ENCODE data around the gene SKAP2.

SKAP2 gene

DNA sequence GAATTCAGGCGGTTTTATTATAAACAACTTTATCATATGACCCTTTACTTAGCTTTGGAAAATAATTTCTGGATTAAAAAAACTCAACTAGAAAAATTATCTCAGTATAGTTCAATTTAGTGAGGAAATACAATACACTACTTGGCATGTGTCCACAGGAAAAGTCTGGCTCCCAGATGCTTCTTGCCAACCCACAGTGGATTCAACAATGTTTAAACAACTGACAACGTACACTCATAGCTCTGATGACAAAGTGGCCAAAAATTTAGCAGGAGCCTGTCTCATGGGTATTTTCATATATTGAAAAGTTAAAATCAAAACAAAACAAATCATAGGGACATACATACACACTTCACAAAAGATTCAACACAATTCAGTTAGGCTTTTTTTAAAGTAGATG is 158.8 kb downstream of the SKAP2 start:
- intact Hi-C loops (cut with DNase I): no loop called here
- no peak for DNase-seq

- DNase-seq: no peak
- intact Hi-C loops (cut with DNase I): no loop called here
Measured at GRCh38 chr7:26704786-26705185, 159.6 kb downstream of the SKAP2 start.

- intact Hi-C loops (cut with DNase I): no loop called here
- DNase-seq: no peak
Measured at GRCh38 chr7:26704036-26704435, 160.4 kb downstream of the SKAP2 start.

GRCh38 chr7:26700893-26701292 is 163.5 kb downstream of the SKAP2 start:
- intact Hi-C loops (cut with DNase I): no loop called here
- no peak for DNase-seq

DNA sequence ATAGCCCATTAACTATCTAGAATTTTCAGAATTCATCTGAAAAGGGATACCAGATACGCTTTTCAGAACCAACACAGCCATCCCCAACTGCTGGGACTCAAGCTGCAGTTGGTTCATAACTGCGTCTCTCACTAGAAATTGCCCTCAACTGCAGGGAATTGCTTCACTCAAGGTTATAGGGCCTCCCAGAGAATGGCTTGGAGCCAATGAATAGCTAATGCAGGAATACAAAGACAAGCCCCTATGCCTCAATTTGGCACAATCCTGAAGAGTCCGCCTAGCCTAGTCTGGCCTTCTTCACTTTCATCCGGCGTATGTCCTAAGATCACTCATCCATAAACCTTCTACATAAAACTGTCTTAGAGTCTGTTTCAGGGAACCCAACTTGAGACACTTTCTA is 164.0 kb downstream of the SKAP2 start:
- no peak for DNase-seq
- intact Hi-C loops (cut with DNase I): no loop called here

DNA sequence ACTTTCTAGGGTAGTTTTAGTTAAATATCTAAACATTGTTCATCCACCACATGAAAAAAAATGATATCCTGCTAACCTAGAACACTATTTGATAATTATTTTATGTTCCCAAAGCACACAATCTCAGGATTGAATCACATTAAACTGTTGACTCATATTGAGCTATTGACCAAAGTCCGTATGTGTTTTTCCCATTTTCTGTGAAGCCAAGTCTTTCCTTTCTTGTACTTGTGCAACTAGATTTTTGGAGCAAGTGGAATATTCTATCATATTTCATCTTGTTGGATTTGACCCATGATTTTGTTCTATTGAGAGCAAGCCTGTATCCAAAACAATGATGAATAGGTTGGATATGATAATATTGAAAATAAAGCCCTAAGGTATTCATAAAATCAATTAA is 164.6 kb downstream of the SKAP2 start:
- intact Hi-C loops (cut with DNase I): no loop called here
- DNase-seq: no peak

GRCh38 chr7:26698806-26699205 is 165.6 kb downstream of the SKAP2 start:
- intact Hi-C loops (cut with DNase I): no loop called here
- no peak for DNase-seq

DNA sequence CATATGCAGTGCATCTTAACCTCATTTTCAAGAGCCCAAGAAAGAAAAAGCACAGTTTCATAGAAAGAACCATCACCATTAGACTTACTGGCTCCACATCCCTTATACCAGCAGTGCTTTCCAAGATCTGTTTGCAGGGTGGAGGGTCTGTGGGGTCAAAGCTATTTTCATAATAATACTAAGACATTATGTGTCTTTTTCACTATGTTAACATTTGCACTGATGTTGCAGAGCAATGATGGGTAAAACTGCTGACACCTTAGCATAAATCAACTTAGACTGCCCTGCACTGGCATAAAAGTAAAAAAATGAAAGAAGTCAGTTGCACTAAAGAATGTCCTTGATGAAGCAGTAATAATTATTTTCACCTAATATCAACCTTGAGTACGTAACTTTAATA is 166.2 kb downstream of the SKAP2 start:
- DNase-seq: no peak
- intact Hi-C loops (cut with DNase I): no loop called here

DNA sequence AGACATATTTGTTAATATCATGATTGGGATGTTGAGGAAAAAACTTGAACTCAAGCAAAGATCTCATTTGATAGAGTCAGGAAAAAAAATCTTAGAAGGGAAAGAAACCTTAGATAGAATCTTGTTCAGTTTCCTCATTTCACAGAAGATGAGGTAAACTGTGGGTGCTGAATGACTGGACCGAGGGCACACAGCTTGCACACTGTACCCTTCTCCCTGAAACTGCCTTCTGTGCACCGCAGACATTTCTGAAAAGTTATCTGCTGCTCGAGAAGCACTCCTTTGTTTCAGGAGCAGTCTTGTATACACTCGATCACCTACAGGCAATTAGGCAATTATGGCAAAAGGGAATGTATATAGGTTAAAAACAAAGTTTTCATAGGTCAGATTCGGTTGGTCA is 167.4 kb downstream of the SKAP2 start:
- intact Hi-C loops (cut with DNase I): no loop called here
- DNase-seq: no peak

DNA sequence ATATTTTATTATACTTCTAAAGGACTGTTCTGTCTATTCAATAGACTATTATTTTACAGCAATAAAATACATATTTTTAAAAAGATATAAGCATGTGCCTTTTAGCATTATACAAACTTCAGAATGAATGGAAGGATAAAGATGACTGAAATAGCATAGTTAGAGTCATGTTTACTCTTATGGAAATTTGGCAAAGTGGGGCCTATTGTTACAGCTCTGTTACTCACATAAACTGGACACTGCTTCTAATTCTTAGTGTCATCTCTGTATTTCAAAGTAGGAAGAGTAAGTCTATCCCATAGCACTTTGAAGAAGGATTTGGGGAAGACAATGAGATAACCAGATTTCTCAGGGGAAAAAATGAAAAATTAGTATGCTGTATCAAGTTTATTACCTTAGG is 168.2 kb downstream of the SKAP2 start:
- intact Hi-C loops (cut with DNase I): no loop called here
- no peak for DNase-seq

- DNase-seq: no peak
- intact Hi-C loops (cut with DNase I): no loop called here
Measured at GRCh38 chr7:26694713-26695112, 169.7 kb downstream of the SKAP2 start.

- no peak for DNase-seq
- intact Hi-C loops (cut with DNase I): no loop called here
Measured at GRCh38 chr7:26694141-26694540, 170.2 kb downstream of the SKAP2 start.

DNA sequence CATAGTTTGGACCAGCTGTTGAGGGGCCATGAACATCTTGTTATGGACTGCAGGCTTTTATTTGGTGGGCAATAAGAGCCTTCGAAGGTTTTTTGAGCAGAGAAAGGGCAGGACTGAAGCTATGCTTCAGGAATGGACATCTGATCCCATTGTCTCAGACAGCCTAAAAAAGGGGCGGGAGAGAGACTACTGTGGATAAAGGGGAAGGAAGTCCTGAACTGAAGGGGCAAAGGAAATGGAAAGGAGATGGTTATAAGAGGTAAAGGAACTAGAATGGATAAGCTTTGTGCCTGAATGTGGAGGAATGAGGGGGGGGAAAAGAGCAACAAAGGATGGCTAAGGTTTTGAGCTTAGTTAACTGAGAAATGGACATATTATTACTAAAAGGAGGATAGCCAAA is 172.5 kb downstream of the SKAP2 start:
- DNase-seq: no peak
- intact Hi-C loops (cut with DNase I): no loop called here

DNA sequence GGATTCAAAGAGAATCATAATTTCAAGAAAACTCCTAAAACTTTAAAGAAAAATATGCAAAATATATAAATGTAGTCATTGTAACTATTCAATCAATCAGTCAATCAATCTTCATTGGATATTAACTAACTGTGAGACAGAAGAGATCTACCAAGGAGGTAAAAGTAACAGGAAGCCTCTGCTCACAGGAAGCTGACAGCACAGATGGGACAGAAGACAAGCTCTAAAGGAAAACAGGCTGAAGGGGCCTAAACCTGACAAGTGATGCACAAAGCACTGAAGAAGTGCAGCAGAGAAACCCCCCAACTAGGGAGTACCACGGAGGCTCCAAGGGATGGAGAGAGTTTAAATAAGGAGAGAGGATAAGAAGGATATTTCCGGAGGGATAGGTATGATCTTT is 173.0 kb downstream of the SKAP2 start:
- intact Hi-C loops (cut with DNase I): no loop called here
- no peak for DNase-seq

GRCh38 chr7:26690135-26690805 is 174.1 kb downstream of the SKAP2 start:
- intact Hi-C loops (cut with DNase I): no loop called here
- DNase-seq: no peak

GRCh38 chr7:26688936-26689506 is 175.4 kb downstream of the SKAP2 start:
- DNase-seq: no peak
- intact Hi-C loops (cut with DNase I): no loop called here

DNA sequence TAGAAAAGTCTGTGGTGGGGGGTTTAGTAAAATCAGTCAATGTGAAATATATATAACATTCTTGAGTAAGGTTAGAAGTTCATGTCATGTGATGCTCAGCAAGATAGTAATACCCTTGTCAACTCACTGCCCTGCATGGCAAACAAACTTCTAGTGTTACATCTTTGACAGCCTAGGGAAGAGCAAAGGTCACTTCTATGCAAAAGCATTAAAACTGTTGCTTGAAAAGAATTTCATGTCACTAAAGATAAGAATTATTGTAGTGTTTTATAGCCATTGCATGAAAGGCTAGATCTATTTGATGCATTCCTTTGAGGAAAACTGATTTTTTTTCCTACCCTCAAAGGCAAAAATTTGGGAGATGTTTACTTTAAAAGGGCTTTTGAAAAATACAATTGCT is 176.0 kb downstream of the SKAP2 start:
- no peak for DNase-seq
- intact Hi-C loops (cut with DNase I): no loop called here

DNA sequence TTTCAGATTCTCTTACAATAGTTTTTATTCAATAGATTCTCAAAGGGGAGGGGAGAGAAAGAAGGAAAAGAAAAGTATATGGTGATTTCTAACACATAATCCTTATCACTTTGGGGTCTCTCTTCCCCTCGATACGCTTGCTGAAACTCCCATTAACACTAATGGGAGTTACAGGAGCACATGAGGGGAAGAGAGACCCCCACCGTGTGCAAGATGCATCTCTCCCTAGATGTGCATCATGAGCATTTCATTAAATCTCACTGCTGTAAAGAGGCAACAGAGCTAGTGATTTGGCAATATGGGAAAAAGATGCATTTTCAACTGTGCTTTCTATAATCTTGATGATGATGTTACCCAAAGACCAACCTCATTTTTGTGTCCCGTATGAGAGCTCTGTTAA is 177.4 kb downstream of the SKAP2 start:
- intact Hi-C loops (cut with DNase I): no loop called here
- no peak for DNase-seq

DNA sequence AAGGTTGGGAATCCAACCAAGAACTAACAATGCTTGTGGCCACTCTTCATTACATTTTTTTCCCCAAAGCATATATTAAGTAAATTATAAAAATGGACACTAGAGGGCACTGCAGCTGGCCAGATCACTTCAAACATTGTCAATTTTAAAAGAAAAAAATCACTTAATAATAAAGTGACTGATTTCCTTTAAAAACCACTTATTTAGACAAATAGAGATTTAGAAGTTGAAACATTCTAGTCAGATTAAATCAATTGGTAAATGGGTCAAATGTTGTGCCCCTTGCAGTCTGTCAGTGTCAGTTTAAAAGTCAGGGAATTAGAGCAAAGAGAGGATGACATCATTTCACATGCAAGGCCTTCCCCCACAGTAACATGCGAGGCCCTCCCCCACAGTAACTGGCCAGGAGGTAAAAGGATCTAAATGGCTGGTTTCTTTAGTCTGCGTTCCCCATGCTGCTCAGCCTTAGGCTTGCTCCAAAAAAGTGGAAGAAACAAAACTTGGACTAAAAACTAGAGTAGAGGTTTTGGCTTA is 177.9 kb downstream of the SKAP2 start:
- DNase-seq: peak in 1 of 42 donors; percentile 3
- intact Hi-C loops (cut with DNase I): no loop called here

DNA sequence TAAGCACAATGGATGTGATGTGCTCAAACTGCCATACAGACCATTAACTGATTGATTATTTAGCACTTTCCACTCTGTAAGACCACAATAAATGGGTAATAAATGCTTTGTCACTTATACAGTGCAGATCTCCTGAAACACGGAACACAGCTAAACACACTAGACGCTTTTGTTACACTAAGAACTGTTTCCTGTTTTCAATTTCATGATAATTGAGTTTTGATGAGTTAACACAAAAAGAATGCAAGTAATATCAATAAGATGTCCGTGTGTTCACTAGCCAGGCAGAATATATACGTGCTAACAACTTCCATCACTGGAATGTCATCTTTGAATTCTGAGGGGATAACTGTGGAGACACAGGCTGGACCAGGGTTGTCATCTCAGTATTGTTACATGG is 178.8 kb downstream of the SKAP2 start:
- no peak for DNase-seq
- intact Hi-C loops (cut with DNase I): no loop called here

GRCh38 chr7:26684447-26684846 is 179.9 kb downstream of the SKAP2 start:
- intact Hi-C loops (cut with DNase I): no loop called here
- DNase-seq: no peak

Measured in head of caudate nucleus (tissue), 42 donors.